ENCODE data around the gene UGT2B10.

DNA sequence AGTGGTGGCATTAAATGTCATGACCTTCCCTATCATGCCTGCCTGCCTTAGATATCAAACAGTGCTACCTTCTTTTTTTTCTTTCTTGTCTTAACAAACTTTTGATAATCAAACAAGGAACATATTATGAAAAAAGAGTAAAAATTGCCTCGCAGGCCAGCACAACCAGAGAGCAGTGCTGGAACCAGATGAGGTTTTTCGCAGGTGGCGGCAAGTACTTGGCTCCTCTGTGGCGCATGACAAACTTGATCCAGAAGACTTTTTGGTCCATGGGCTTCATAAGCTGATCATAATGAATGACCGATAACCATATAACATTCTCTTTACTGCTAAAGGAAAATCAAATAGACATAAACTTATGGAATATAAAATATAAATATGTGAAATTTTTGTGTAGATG is 61.8 kb downstream of the UGT2B10 start:
- TF ChIP-seq, protein P1, sequence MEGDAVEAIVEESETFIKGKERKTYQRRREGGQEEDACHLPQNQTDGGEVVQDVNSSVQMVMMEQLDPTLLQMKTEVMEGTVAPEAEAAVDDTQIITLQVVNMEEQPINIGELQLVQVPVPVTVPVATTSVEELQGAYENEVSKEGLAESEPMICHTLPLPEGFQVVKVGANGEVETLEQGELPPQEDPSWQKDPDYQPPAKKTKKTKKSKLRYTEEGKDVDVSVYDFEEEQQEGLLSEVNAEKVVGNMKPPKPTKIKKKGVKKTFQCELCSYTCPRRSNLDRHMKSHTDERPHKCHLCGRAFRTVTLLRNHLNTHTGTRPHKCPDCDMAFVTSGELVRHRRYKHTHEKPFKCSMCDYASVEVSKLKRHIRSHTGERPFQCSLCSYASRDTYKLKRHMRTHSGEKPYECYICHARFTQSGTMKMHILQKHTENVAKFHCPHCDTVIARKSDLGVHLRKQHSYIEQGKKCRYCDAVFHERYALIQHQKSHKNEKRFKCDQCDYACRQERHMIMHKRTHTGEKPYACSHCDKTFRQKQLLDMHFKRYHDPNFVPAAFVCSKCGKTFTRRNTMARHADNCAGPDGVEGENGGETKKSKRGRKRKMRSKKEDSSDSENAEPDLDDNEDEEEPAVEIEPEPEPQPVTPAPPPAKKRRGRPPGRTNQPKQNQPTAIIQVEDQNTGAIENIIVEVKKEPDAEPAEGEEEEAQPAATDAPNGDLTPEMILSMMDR (conservative IDR thresholded peaks at IDR 0.05; ENCODE audit: low read length): no peak
- TF ChIP-seq EZH2phosphoT487 (IDR thresholded peaks at IDR 0.05; ENCODE audit: borderline replicate concordance): no peak

Data from Loucy (cell line).